Testis (tissue), 2 donors: Measurements from ENCODE around the gene ETFB.

Experiments used
- CTCF ChIP-seq, 3 experiments: fragments of 450-650 bp in 2 of 3; fragments of 200-600 bp in 1 of 3; sonication (generic) in 1 of 3; IDR thresholded peaks; one replicate each; pipeline ENCODE4 v1.5.1; 2016 to 2019; ENCODE audit warnings: antibody characterized with exemption in 3 of 3, mild to moderate bottlenecking in 2 of 3, moderate library complexity in 1 of 3
- POLR2A ChIP-seq: fragments of 450-650 bp; IDR thresholded peaks from one replicate; pipeline ENCODE4 v1.6.1; 2017; ENCODE audit warnings: antibody characterized with exemption, mild to moderate bottlenecking, moderate library complexity

- no peak for TF ChIP-seq CTCF (IDR thresholded peaks at IDR 0.05)
- TF ChIP-seq POLR2A: peak; percentile 91
Observed at GRCh38 chr19:51367255-51367564, 1.0 kb upstream of the ETFB start.
